Measurements from ENCODE around the gene HNRNPF.

DNA sequence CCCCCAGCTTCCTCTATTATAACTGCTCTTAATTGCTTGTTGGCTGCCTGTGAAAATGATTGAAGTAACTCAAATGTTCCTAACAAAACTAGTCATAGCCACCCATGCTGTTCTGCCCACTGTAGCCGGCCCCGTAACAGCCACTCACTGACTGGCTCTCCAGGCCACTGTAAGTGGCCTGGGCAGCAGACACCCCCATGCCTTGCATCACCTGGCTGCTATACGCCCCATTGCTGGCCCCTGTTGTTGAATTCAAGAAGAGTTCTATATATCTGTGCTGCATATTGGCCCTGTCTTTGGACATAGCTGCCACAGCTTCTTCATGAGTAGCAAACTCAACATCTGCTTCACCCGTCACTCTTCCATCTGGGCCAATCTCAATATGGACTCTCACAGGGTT is 22.4 kb downstream of the HNRNPF start:
- TF ChIP-seq, protein P1, sequence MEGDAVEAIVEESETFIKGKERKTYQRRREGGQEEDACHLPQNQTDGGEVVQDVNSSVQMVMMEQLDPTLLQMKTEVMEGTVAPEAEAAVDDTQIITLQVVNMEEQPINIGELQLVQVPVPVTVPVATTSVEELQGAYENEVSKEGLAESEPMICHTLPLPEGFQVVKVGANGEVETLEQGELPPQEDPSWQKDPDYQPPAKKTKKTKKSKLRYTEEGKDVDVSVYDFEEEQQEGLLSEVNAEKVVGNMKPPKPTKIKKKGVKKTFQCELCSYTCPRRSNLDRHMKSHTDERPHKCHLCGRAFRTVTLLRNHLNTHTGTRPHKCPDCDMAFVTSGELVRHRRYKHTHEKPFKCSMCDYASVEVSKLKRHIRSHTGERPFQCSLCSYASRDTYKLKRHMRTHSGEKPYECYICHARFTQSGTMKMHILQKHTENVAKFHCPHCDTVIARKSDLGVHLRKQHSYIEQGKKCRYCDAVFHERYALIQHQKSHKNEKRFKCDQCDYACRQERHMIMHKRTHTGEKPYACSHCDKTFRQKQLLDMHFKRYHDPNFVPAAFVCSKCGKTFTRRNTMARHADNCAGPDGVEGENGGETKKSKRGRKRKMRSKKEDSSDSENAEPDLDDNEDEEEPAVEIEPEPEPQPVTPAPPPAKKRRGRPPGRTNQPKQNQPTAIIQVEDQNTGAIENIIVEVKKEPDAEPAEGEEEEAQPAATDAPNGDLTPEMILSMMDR (IDR thresholded peaks at IDR 0.05): no peak
- no peak for TF ChIP-seq POLR2A (IDR thresholded peaks at IDR 0.05)
